GM21619 (cell line): ENCODE measurements around the gene TPPP2.
"Not testable (repeated sequence)": the region's sequence is repeated elsewhere in the genome, so short reads cannot be mapped to it uniquely, and the experiment has no call there.

Source experiments
- ATAC-seq: cut with Tn5 transposase; IDR thresholded peaks from one replicate; pipeline ENCODE4 v1.9.1; 2021; ENCODE audit not compliant: unreplicated experiment

The TPPP2 gene

GRCh38 chr14:21037156-21037555 lies 7.1 kb downstream of the TPPP2 start:
- no peak for ATAC-seq

- ATAC-seq = no peak
Observed at GRCh38 chr14:21038441-21039422, 8.7 kb downstream of the TPPP2 start.

- ATAC-seq = no peak
Observed at GRCh38 chr14:21039585-21040369, 9.8 kb downstream of the TPPP2 start.

- no peak for ATAC-seq
Observed at GRCh38 chr14:21040370-21040925, 10.4 kb downstream of the TPPP2 start.

- ATAC-seq = not testable (repeated sequence)
Observed at GRCh38 chr14:21040941-21041340, 10.9 kb downstream of the TPPP2 start.

GRCh38 chr14:21041676-21042433 lies 11.8 kb downstream of the TPPP2 start, which contains the start of gene RNASE7:
Gene RNASE7, plus strand, starts transcription at chr14:21042362. Its CDS starts 631 bp downstream, at chr14:21042993.
- no peak for ATAC-seq

GRCh38 chr14:21042918-21043317 lies 12.9 kb downstream of the TPPP2 start:
- no peak for ATAC-seq

GRCh38 chr14:21043387-21043973 lies 13.5 kb downstream of the TPPP2 start:
- ATAC-seq = no peak

GRCh38 chr14:21043974-21044618 lies 14.1 kb downstream of the TPPP2 start:
- ATAC-seq = no peak

- no peak for ATAC-seq
Observed at GRCh38 chr14:21047378-21047781, 17.4 kb downstream of the TPPP2 start.

- no peak for ATAC-seq
Observed at GRCh38 chr14:21048638-21049037, 18.6 kb downstream of the TPPP2 start.

GRCh38 chr14:21049271-21049673 lies 19.3 kb downstream of the TPPP2 start:
- no peak for ATAC-seq

GRCh38 chr14:21050597-21050996 lies 20.6 kb downstream of the TPPP2 start:
- no peak for ATAC-seq

GRCh38 chr14:21053184-21054122 lies 23.4 kb downstream of the TPPP2 start:
- no peak for ATAC-seq

- no peak for ATAC-seq
Observed at GRCh38 chr14:21054123-21054767, 24.2 kb downstream of the TPPP2 start.

GRCh38 chr14:21054768-21055145 lies 24.7 kb downstream of the TPPP2 start:
- ATAC-seq = no peak

- ATAC-seq = no peak
Observed at GRCh38 chr14:21055432-21056117, 25.6 kb downstream of the TPPP2 start.
